Measurements from ENCODE around the gene DAO. TPM values are rescaled to one million over a fixed set of nuclear protein-coding genes. Genes with fewer than 3 reads are reported as not detected.
A peak's percentile ranks its signal among the peaks of the same experiment; 100 is the strongest.

Gene DAO
- total RNA-seq, 1 donor from 2014 or later, result not detected

DNA sequence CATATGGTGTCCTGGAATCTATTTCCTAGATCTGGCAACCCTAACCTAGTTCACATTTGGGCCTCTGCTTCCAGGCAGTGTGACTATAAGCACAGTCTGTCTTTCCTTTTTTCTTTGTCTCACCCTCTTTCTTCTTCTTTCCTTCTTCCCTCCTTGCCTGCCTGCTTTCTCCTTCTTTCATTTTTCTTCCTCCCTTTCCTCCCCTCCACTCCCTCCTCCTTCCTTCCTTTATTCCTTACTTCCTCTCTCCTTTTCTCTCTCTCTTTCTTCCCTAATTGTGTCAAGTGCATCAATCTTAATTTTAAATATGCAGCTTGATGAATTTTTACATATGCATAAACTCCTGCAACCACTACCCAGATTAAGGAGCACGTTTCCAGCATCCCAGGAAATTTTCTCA lies 4.6 kb upstream of the DAO start:
- DNase-seq (ENCODE audit: low spot score), result no peak

DNA sequence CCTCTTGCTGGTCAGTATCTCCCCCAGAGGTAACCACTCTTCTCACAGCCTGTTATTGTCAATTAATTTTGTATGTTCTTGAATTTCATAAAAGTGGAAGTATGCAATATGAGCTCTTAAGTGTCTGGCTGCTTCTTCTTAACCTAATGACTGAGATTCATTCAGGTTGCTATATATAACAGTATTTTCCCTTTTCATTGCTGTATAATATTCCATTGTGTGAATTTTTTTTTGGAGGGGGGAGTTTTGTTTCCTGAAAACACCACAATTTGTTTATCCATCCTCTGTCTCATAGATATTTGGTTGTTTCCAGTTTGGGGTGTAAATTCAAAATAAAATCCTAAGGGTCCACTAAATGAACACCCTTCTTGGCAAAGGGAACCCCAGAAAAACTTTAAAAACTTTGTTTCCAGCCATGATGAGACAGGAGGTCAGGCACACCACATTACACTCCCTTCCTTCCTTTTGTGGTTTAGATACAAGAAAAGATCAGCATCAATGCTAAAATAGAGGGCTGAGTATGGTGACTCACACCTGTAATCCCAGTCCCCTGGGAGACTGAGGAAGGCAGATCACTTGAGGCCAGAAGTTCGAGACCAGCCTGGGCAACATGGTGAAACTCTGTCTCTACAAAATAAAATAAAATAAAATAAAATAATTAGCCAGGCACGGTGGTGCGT lies 4.1 kb upstream of the DAO start:
- DNase-seq (ENCODE audit: low spot score), result no peak

- no peak for DNase-seq (ENCODE audit: low spot score)
Measured at GRCh38 chr12:108876550-108876949, 3.3 kb upstream of the DAO start.

- no peak for DNase-seq (ENCODE audit: low spot score)
Measured at GRCh38 chr12:108881953-108882352, 2.1 kb downstream of the DAO start.

DNA sequence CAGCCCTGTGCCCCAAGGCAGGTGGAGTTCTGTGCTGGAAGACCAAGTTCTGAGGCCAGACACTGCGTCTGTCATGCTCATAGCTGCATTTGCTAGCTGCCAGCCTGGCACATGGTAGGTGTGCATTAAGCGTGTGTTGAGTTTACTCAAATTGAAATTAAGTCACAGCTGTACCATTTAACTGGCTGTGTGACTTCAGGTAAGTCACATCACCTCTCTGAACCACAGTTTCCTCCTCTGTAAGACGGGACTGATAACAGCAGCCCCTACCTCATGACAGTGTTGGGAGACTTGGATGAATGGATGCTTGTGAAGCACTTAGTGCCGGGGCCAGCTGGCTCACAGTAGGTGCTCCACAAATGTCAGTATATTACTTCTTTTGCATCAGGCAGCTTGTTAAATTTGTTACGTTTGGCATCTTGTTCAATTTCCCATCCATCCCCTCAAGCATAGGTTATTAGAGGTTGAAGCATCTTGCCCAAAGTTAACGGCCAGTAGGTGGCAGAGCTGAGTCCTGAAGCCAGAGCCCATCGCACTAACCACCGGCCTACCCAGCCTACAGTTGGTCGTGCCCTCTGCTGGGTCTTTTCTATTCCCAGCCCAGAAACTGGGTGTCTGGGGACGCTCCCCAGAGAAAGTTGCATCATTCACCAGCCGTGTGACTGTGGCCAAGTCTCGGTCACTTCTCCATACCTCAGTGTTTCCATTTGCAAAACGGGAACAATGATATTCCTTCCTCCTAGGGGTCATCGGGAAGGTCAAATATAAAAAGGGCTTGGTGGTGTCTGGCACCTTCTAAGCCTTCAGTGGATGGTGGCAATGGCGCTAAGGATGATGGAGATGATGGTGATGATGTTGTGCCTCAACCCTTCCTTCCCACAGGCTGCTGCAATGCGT lies 4.5 kb downstream of the DAO start:
- no peak for DNase-seq (ENCODE audit: low spot score)

DNA sequence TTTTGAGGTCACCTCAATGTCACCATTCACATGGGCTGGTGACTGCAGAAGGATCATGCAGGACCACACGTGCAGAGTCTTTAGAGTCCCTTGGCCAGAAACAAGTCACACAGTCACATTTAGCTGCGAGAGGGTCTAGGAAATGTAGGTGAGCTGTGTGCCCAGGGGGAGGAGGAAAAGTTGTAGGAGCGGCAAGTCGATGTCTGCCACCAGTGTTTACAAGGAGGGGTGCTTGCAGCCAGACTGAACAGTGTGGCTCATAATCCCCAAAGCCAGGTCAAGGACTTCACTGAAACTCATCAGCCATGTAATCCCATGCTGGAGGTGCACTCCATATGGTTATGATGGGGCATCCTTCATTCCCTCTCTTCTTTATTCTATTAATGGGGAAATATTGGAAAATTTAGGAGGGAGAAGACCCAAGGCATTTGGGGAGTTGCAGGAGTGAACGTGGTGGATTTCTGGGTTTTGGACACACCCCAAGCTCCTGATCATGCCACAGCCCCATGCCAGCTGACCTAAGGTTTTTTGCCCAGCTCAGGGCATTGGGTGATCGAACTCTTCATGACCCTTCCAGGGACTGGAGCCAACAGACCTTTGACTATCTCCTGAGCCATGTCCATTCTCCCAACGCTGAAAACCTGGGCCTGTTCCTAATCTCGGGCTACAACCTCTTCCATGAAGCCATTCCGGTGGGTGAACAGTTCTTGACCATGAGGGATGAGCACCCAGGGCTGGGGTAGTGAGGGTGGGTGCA lies 7.2 kb downstream of the DAO start:
- DNase-seq (ENCODE audit: low spot score), result no peak

DNA sequence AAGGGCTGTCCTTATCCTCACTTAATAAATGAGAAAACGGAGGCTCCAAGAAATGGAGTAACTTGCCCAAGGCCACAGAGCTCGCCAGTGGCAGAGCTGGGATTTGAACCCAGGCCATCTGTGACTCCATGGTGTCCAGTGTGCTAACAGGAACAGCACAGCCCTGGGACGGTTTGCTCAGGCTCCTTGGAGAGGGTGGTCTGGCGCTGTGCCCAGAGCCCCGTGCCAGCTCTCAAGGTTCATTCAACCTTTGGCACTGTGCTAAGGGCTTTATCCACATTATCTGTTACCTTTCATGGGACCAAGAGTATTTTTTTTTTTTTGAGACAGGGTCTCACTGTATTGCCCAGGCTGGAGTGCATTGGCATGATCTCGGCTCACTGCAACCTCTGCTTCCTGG lies 8.1 kb downstream of the DAO start:
- DNase-seq (ENCODE audit: low spot score), result no peak

GRCh38 chr12:108890208-108890607 lies 10.3 kb downstream of the DAO start:
- DNase-seq (ENCODE audit: low spot score), result no peak

- no peak for DNase-seq (ENCODE audit: low spot score)
Measured at GRCh38 chr12:108895220-108895802, 15.4 kb downstream of the DAO start.

GRCh38 chr12:108896336-108896735 lies 16.4 kb downstream of the DAO start:
- DNase-seq (ENCODE audit: low spot score), result no peak

DNA sequence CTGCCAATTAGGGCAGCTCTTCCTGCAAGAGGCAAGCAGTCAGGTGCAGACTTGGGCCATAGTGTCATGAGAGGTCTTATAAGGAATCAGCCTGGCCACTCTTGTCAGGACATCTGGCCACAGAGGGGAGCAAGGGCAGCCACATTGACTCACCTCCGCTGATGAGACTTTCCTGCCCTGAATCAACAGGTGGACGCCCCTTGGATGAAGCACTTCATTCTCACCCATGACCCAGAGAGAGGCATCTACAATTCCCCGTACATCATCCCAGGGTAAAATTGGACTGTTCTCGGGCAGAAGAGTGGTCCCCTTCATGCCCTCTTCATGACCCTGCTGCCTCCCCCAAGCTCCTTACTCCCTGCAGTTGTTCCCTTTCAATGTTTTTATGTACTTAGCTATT lies 16.9 kb downstream of the DAO start:
- DNase-seq (ENCODE audit: low spot score), result no peak

- DNase-seq (ENCODE audit: low spot score), result no peak
Measured at GRCh38 chr12:108899145-108899544, 19.3 kb downstream of the DAO start.

GRCh38 chr12:108905725-108906124 lies 25.8 kb downstream of the DAO start:
- peak; percentile 13 for DNase-seq (ENCODE audit: low spot score)

DNA sequence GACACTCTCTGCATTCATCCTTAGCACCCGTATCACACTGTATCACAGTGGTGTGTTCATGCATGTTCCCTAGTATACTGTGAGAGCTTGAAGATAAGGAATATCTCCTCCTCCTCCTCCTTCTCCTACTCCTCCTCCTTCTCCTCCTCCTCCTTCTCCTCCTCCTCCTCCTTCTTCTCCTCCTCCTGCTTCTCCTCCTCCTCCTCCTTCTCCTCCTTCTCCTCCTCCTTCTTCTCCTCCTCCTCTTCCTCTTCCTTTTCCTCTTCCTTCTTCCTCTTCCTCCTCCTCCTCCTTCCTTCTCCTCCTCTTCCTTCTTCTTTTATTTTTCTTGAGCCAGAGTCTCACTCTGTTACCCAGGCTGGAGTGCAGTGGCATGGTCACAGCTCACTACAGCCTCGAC lies 27.1 kb downstream of the DAO start:
- DNase-seq (ENCODE audit: low spot score), result no peak

DNA sequence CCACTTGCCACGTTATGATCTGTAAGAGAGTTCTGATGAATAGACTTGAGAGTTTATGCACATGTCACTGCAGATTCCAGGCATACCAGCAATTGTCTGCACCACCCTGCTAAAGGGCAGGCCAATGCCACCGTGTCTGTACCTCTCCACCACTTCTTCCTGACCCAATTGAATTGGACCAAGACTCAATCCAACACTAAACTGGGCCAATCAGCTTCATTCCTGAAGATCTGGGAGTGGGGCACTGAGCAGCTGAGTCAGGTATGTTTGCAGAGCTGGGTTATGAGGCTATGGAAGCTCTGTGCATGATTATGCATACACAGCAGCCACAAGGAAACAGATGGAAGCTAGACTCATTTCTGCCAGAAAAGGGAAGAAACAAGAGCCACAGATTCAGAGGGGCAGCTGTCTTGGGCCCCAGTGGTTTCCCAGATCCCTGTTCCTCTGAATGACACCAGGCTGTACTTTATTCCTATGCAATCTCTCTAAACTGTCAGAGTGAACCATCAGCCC lies 28.0 kb downstream of the DAO start:
- peak; percentile 49 for DNase-seq (ENCODE audit: low spot score)

DNA sequence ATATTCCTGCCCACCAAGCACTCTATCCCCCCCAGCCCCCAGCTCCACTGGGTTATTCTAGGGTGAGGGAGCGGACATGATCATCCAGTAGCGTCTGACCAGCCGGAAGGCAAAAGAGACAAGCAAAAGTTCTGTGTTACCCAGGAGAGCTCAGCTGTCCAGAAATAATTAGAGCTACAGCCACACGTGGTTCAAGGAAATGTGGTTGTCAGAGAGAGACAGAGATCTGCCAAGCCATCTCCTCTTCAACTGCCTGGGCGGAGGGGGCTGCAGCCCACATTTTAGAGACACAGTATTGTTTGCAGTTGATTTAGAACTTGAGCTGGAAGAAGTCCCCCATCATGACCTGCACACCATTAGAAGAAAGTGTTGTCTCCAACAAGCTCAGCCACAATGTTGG lies 30.4 kb downstream of the DAO start:
- no peak for DNase-seq (ENCODE audit: low spot score)

GRCh38 chr12:108911915-108912314 lies 32.0 kb downstream of the DAO start:
- no peak for DNase-seq (ENCODE audit: low spot score)

- DNase-seq (ENCODE audit: low spot score), result no peak
Measured at GRCh38 chr12:108912361-108912760, 32.5 kb downstream of the DAO start.

DNA sequence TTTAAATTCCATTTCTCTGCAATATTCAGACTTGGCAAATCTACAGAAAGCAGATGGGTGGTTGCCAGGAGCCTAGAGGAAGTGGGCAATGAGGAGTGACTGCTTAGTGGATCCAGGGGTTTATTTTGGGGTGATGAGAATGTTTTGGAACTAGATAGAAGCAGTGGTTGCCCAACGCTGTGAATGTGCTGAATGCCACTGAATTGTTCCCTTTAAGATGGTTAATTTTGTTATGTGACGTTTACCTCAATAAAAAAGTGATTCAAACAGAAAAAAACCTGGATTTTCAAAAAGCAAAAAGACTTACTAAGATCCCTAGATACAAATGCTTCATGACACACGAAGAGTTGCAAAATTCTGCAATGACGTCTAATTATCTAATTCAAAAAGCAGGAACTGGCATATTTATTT lies 34.2 kb downstream of the DAO start:
- peak; percentile 58 for DNase-seq (ENCODE audit: low spot score)

DNA sequence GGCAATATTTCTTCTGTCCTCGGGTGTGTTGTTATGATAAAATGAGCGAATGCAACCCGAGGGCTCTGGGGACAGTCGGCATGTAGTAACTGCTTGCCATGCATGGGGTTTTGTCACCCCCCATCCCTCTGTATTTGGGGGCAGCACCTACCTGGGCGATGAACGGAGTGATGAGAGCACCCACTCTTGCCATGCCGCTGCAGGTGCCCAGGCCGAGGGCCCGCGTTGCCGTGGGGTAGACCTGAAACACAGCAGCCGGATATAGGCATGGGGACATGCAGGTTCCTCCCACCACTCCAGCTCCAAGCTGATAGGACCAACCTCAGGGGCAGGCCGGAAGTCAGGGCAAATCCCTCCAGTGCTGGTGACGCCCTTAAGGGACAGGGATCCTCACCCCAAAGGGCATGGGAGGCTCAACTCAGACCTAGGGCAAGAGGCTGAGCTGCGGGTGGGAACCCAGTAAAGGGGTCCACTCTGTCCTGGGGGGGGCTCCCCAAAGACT lies 35.8 kb downstream of the DAO start:
- DNase-seq (ENCODE audit: low spot score), result no peak

DNA sequence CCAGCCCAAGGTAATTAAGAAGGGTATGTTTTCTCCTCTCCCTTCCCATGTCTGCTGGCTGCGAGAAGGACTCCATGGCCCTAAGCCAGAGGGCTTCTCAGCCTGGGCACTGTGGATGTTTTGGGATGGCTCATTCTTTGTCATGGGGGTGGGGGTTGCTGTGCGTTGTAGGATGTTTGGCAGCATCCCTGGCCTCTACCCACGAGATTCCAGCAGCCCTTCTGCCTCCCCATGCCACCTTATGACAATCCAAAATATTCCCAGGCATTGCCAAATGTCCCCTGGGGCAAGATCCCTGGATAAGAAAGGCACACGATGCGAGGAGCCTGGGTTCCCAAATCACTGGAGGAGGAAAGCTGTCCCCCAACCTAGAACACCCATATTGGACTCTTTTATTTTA lies 36.4 kb downstream of the DAO start:
- no peak for DNase-seq (ENCODE audit: low spot score)

GRCh38 chr12:108918206-108918605 lies 38.3 kb downstream of the DAO start:
- no peak for DNase-seq (ENCODE audit: low spot score)

Data from umbilical cord (tissue), 2 donors.